A673 (cell line): ENCODE data around the gene ABCA10. TPM values are rescaled to one million over a fixed set of nuclear protein-coding genes. Genes with fewer than 3 reads are reported as not detected.
"Not testable (repeated sequence)": the region's sequence is repeated elsewhere in the genome, so short reads cannot be mapped to it uniquely, and the experiment has no call there.

Source experiments
- BruUV-seq: library from RNA; stranded (reverse); fragments of 400-500 nt; replicated peaks from 2 replicates; lab custom pipeline; 2021; lab: Mats Ljungman, UMichigan
- CTCF ChIA-PET: fragments of 300-600 bp; sonication (Branson Sonifier 250); formaldehyde crosslinking; loops from one replicate; lab custom pipeline; 2022; ENCODE audit warnings: antibody characterized with exemption; lab: Charles Lee
- POLR2A ChIA-PET: fragments of 300-600 bp; sonication (Branson Sonifier 250); formaldehyde crosslinking; loops from one replicate; lab custom pipeline; 2022; ENCODE audit warnings: antibody characterized with exemption; ENCODE audit not compliant: low non-redundant PET; lab: Charles Lee
- DNase-seq: peaks from one replicate; pipeline ENCODE4 v3.0.0-alpha.2; 2015; ENCODE audit warnings: low spot score
- H3K27ac ChIP-seq: fragments of 200-600 bp; sonication (generic); 2 replicates; pipeline ENCODE4 v1.5.1; 2016; ENCODE audit warnings: mixed run types, low read depth, mild to moderate bottlenecking, mixed read lengths, antibody characterized with exemption, low read length; ENCODE audit not compliant: poor library complexity, severe bottlenecking
- H3K27me3 ChIP-seq: fragments of 200-600 bp; sonication (generic); replicated peaks from 2 replicates; pipeline ENCODE4 v1.6.1; 2017; ENCODE audit warnings: mixed run types, low read depth, mild to moderate bottlenecking, mixed read lengths, antibody characterized with exemption, low read length; ENCODE audit not compliant: insufficient read depth, poor library complexity
- H3K36me3 ChIP-seq: fragments of 200-600 bp; sonication (generic); 2 replicates; pipeline ENCODE4 v1.6.1; 2016; ENCODE audit warnings: mixed run types, mild to moderate bottlenecking, mixed read lengths, antibody characterized with exemption, low read length; ENCODE audit not compliant: insufficient read depth, poor library complexity, severe bottlenecking
- H3K4me1 ChIP-seq: fragments of 200-600 bp; sonication (generic); 2 replicates; pipeline ENCODE4 v1.6.1; 2017; ENCODE audit warnings: mixed run types, mild to moderate bottlenecking, mixed read lengths, antibody characterized with exemption, low read length; ENCODE audit not compliant: insufficient read depth, poor library complexity, severe bottlenecking
- H3K4me3 ChIP-seq: fragments of 200-600 bp; sonication (generic); 2 replicates; pipeline ENCODE4 v1.5.1; 2016; ENCODE audit warnings: low read depth, mixed run types, mild to moderate bottlenecking, mixed read lengths, low read length; ENCODE audit not compliant: poor library complexity, severe bottlenecking
- H3K9me3 ChIP-seq: fragments of 200-600 bp; sonication (generic); 2 replicates; pipeline ENCODE4 v1.6.1; 2016; ENCODE audit warnings: mixed run types, low read depth, mild to moderate bottlenecking, mixed read lengths, antibody characterized with exemption, low read length; ENCODE audit not compliant: poor library complexity, severe bottlenecking
- CTCF ChIP-seq: fragments of 300-800, 200-600 bp; sonication (generic); conservative IDR thresholded peaks from 2 replicates; pipeline ENCODE4 v1.5.1; 2017; ENCODE audit warnings: low read depth, mild to moderate bottlenecking, antibody characterized with exemption, low read length, moderate library complexity, mixed read lengths
- EZH2 ChIP-seq: fragments of 200-600 bp; sonication (generic); IDR thresholded peaks from 2 replicates; pipeline ENCODE4 v1.6.1; 2017; ENCODE audit warnings: borderline replicate concordance, low read depth, mild to moderate bottlenecking, mixed read lengths, antibody characterized with exemption, low read length; ENCODE audit not compliant: poor library complexity, severe bottlenecking
- intact Hi-C: fragments of 100-400 bp; cut with micrococcal nuclease; formaldehyde crosslinking; loops from one replicate; pipeline ENCODE4 v1.10.0; 2022; ENCODE audit not compliant: unreplicated experiment
- total RNA-seq: library from RNA; stranded (reverse); gene quantifications from 2 replicates; pipeline ENCODE4 v1.2.3, GENCODE V29; 2021

ABCA10 gene
- total RNA-seq, 1 experiment from 2014 or later = 0.47 TPM

- H3K36me3 ChIP-seq = no peaks in the 10 kb centered on the region
- CTCF ChIA-PET = no interaction called here
- no peaks in the 10 kb centered on the region for H3K27me3 ChIP-seq
- no peak overlapping the region for H3K27ac ChIP-seq
- DNase-seq = no peak
- BruUV-seq = no TSS peak
- POLR2A ChIA-PET = no interaction called here
- no peaks in the 10 kb centered on the region for H3K4me1 ChIP-seq
- intact Hi-C loops = no loop called here
- H3K9me3 ChIP-seq = no peaks in the 10 kb centered on the region
- H3K4me3 ChIP-seq = no peak overlapping the region
- no peak for TF ChIP-seq EZH2
- TF ChIP-seq CTCF = no peak
These were observed 20.0 kb downstream of the ABCA10 start for GRCh38 chr17:69208640-69209039.

GRCh38 chr17:69207151-69207550 lies 21.5 kb downstream of the ABCA10 start:
- no peak for TF ChIP-seq EZH2
- TF ChIP-seq CTCF = no peak
- H3K9me3 ChIP-seq = no peaks in the 10 kb centered on the region
- H3K27ac ChIP-seq = no peak overlapping the region
- no peak for DNase-seq
- H3K27me3 ChIP-seq = no peaks in the 10 kb centered on the region
- ChIA-PET CTCF (no interaction called here), POLR2A (no interaction called here)
- intact Hi-C loops = no loop called here
- H3K36me3 ChIP-seq = no peaks in the 10 kb centered on the region
- no TSS peak for BruUV-seq
- H3K4me3 ChIP-seq = no peak overlapping the region
- no peaks in the 10 kb centered on the region for H3K4me1 ChIP-seq

GRCh38 chr17:69198238-69198637 lies 30.4 kb downstream of the ABCA10 start:
- Histone ChIP-seq H3K9me3 (no peaks in the 10 kb centered on the region), H3K4me1 (no peaks in the 10 kb centered on the region), H3K4me3 (no peak overlapping the region), H3K36me3 (no peaks in the 10 kb centered on the region), H3K27ac (no peak overlapping the region), H3K27me3 (no peaks in the 10 kb centered on the region)
- TF ChIP-seq EZH2 = no peak
- TF ChIP-seq CTCF = no peak
- CTCF ChIA-PET = no interaction called here
- intact Hi-C loops = no loop called here
- DNase-seq = no peak
- BruUV-seq = no TSS peak
- POLR2A ChIA-PET = no interaction called here

GRCh38 chr17:69196105-69196653 lies 32.4 kb downstream of the ABCA10 start:
- DNase-seq, POLR2A ChIA-PET, CTCF ChIA-PET, H3K4me1 ChIP-seq, H3K27ac ChIP-seq, intact Hi-C loops, BruUV-seq, H3K36me3 ChIP-seq, H3K4me3 ChIP-seq, H3K27me3 ChIP-seq, H3K9me3 ChIP-seq: not testable (repeated sequence)
